ENCODE measurements around the gene PTK7.

PTK7 gene

DNA sequence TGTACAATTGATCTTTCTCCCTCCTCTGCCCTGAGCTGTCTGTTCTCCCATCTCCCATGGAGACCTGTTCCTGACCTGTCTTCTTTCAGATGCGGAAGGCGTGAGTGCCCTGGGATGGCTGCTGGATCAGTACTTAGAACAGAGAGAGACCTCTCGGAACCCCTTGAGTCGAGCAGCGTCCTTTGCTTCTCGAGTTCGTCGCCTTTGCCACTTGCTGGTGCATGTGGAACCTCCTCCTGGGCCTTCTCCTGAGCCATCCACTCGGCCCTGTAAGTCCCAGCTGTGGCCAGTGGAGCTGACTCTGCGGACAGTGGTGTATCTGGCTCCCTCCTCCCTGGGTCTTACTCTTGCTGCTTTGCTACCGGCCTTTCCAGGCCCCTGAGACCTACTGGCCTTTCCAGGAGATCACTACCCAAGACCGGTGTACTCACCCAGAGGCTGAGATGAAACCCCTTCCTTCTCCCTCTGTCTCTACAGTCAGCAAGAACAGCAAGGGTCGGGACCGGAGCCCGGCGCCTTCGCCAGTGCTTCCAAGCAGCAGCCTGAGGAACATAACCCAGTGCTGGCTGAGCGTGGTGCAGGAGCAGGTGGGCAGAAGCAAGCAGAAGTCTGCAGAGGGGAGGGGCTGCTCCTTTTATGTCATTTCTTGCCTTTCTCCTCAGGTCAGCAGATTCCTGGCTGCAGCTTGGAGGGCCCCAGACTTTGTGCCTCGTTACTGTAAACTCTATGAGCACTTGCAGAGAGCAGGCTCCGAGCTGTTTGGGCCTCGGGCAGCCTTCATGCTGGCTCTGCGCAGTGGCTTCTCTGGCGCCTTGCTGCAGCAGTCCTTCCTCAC, 128.4 kb downstream of the PTK7 start:
- DNase-seq (ENCODE audit: low read depth) = no peak
- TF ChIP-seq, protein P1, sequence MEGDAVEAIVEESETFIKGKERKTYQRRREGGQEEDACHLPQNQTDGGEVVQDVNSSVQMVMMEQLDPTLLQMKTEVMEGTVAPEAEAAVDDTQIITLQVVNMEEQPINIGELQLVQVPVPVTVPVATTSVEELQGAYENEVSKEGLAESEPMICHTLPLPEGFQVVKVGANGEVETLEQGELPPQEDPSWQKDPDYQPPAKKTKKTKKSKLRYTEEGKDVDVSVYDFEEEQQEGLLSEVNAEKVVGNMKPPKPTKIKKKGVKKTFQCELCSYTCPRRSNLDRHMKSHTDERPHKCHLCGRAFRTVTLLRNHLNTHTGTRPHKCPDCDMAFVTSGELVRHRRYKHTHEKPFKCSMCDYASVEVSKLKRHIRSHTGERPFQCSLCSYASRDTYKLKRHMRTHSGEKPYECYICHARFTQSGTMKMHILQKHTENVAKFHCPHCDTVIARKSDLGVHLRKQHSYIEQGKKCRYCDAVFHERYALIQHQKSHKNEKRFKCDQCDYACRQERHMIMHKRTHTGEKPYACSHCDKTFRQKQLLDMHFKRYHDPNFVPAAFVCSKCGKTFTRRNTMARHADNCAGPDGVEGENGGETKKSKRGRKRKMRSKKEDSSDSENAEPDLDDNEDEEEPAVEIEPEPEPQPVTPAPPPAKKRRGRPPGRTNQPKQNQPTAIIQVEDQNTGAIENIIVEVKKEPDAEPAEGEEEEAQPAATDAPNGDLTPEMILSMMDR (IDR thresholded peaks at IDR 0.05; ENCODE audit: control insufficient read depth, extremely low read depth, insufficient read depth) = no peak

DNA sequence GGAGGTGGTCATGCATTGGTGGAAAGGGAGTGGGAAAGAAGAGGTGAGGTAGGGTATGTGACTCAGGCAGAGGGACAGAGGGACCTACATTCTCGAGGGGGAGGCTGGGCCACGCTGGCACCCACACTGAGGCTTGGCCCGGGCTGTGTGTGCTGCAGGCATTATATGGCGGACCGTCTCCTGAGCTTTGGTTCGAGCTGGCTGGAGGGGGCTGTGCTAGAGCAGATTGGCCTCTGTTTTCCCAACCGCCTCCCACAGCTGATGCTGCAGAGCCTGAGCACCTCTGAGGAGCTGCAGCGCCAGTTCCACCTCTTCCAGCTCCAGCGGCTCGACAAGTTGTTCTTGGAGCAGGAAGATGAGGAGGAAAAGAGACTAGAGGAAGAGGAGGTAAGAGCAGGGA, 129.7 kb downstream of the PTK7 start:
- TF ChIP-seq, protein P1 (IDR thresholded peaks at IDR 0.05; ENCODE audit: control insufficient read depth, extremely low read depth, insufficient read depth) = no peak
- no peak overlapping the region for H3K4me3 ChIP-seq (ENCODE audit: low read depth, low read length)
- no peak for DNase-seq (ENCODE audit: low read depth)

More for the DNA sequence above, 128.4 kb downstream of the PTK7 start:
- H3K4me3 ChIP-seq (ENCODE audit: low read depth, low read length) = no peak overlapping the region

DNA sequence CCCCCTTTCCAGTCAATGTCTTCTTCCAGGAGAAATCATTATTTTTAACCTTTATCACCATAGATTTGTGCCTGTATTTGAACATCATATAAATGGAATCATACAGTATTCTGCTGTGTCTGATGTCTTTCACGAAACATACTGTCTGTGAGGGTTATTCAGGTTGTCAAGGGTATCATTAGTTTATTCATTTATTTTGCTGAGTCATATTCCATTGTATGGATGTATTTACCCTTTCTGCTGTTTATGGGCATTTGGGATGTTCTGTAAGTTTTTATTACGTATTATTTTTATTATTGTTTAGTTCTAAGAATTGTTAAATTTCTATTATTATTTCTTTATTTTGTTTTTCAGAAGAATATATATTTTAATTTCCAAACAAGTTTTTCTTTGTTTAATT, 131.2 kb downstream of the PTK7 start:
- no peak for DNase-seq (ENCODE audit: low read depth)
- TF ChIP-seq, protein P1 (IDR thresholded peaks at IDR 0.05; ENCODE audit: control insufficient read depth, extremely low read depth, insufficient read depth) = no peak

More for the DNA sequence above, 131.2 kb downstream of the PTK7 start:
- no peak overlapping the region for H3K4me3 ChIP-seq (ENCODE audit: low read depth, low read length)

Measured in LNCaP clone FGC (cell line).